ENCODE results near the gene MYG1.
A peak's percentile ranks its signal among the peaks of the same experiment; 100 is the strongest.
"Not testable (repeated sequence)": the region's sequence is repeated elsewhere in the genome, so short reads cannot be mapped to it uniquely, and the experiment has no call there.

Gene MYG1

GRCh38 chr12:53287741-53288216 lies 11.7 kb upstream of the MYG1 start:
- peak; percentile 81 for DNase-seq (ENCODE audit: low spot score)

DNA sequence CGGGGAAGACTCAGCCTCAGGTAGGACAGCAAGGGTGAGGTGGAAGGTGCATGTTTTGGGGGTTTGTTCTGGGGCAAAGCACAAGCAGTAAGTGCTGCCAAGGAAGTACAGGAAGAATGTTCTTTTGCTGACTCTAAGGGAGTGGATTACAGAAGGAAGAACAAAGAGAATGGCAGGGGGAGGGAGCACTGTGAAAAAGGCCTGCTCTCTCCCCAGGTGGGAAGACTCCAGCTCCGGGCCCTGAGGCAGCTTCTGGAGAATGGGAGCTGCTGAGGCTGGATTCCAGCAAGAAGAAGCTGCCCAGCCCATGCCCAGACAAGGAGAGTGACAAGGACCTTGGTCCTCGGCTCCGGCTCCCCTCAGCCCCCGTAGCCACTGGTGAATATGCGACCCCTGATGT lies 11.2 kb upstream of the MYG1 start:
- no peak for DNase-seq (ENCODE audit: low spot score)

DNA sequence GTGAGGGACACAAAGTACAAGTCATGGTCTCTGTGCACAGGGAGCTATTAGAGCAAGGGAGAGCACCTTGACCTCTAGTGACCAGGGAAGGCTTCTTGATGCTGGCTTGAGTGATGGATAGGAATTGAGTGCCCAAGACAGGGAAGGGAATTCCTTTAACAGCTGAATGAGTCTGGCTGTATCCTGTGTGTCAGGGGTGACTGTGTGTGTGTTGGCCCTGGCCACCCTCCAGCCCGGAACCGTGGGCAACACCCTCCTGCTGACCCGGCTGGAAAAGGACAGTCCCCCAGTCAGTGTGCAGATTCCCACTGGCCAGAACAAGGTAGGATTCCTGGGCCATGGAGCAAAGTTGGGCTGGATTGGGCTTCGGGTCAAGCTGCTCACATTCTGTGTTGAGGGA lies 9.6 kb upstream of the MYG1 start:
- no peak for DNase-seq (ENCODE audit: low spot score)

DNA sequence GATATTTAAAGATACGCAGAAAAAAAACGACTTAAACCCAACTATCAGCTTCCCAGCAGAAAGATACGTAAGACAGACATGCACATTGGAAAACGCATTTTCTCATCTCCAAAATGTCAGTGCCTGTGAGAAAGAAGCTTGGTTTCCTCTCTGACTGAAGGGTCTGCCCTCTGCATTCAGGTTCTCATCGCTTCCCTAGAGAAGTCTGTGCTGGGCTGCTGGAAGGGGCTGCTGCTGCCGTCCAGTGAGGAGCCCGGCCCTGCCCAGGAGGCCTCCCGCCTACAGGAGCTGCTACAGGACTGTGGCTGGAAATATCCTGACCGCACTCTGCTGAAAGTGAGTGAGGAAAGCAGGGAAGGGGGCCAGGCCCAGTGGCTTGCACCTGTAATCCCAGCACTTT lies 8.8 kb upstream of the MYG1 start:
- no peak for DNase-seq (ENCODE audit: low spot score)

GRCh38 chr12:53292426-53292825 lies 7.1 kb upstream of the MYG1 start:
- no peak for DNase-seq (ENCODE audit: low spot score)

GRCh38 chr12:53295070-53295890 lies 4.2 kb upstream of the MYG1 start, which contains the start of gene PFDN5:
PFDN5 (plus strand) TSS chr12:53295542; CDS start chr12:53295568, 26 bp downstream.
- DNase-seq (ENCODE audit: low spot score), result peak; percentile 90

- no peak for DNase-seq (ENCODE audit: low spot score)
These were observed 3.6 kb upstream of the MYG1 start for GRCh38 chr12:53295891-53296219.

GRCh38 chr12:53297106-53297505 lies 2.4 kb upstream of the MYG1 start:
- not testable (repeated sequence) for DNase-seq (ENCODE audit: low spot score)

DNA sequence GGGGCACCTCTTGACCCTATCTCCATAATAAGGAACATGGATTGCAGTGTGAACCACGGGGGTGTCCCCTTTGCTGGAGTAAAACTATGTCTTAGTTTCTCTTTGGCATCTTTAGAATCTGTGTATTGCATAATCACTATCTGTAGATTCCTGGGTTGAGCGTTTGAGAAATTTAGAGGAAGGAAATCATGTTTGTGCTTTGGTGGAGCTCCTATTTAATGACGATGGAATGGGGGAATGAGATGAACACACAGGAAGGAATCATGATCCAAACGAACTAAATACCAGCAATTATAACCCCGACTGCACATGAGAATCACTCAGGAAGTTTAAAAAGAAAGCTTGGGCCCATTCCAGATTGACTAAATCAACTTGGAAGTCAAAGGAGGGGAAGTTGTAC lies 1.3 kb upstream of the MYG1 start:
- no peak for DNase-seq (ENCODE audit: low spot score)

DNA sequence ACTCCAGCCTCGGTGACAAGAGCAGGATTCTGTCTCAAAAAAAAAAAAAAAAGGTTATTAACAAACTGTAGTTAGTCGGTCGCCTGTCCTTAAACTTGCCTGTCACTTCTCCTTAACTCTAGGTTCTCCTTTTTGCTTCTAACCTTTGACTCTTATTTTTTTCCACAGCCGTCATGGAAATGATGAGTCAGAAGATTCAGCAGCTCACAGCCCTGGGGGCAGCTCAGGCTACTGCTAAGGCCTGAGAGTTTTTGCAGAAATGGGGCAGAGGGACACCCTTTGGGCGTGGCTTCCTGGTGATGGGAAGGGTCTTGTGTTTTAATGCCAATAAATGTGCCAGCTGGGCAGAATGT lies 418 bp upstream of the MYG1 start:
- no peak for DNase-seq (ENCODE audit: low spot score)

DNA sequence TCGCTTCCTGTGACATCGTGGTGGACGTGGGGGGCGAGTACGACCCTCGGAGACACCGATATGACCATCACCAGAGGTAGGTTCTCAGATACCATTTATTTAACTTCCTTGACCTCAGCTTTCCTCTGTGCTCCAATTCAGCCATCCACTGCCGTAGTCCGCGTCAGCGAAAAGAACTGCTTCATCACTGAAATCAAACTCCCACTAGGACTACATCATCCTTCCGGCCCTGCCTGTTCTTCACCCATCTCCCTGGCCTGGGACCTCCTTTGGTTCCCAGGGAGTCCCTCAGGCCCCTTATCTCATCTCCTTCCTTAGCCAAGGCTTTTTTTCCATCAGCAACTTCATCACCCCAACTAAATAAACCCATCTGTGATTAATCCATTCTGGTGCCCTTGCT lies 692 bp downstream of the MYG1 start:
- DNase-seq (ENCODE audit: low spot score), result no peak

DNA sequence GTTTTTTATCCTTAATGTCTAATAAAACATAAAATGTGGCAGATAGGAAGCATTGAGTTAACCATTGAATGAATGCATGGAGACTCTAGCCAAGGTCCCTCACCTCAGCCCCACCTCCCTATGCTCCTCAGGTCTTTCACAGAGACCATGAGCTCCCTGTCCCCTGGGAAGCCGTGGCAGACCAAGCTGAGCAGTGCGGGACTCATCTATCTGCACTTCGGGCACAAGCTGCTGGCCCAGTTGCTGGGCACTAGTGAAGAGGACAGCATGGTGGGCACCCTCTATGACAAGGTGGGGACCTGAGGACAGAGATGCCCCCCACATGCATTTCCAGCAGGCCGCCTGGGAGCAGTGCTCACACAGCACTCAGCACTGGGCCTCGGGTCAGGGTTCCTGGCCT lies 3.4 kb downstream of the MYG1 start:
- DNase-seq (ENCODE audit: low spot score), result no peak

DNA sequence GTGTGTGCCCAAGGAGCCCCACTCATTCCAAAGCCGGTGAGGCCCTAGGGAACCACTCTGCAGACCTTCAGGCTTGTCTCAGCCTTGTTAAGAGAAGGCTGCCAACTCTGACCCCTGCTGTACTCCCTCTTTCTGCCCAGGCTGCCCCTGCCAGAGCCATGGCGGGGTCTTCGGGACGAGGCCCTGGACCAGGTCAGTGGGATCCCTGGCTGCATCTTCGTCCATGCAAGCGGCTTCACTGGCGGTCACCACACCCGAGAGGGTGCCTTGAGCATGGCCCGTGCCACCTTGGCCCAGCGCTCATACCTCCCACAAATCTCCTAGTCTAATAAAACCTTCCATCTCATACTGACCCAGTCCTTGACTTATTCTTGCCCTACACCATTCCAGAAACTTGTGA lies 7.3 kb downstream of the MYG1 start:
- no peak for DNase-seq (ENCODE audit: low spot score)

GRCh38 chr12:53308276-53308675 lies 8.8 kb downstream of the MYG1 start:
- no peak for DNase-seq (ENCODE audit: low spot score)

GRCh38 chr12:53313996-53314395 lies 14.5 kb downstream of the MYG1 start:
- DNase-seq (ENCODE audit: low spot score), result no peak

GRCh38 chr12:53320352-53321195 lies 21.1 kb downstream of the MYG1 start:
- DNase-seq (ENCODE audit: low spot score), result no peak

GRCh38 chr12:53324113-53324778 lies 24.8 kb downstream of the MYG1 start:
- no peak for DNase-seq (ENCODE audit: low spot score)

- DNase-seq (ENCODE audit: low spot score), result peak; percentile 90
These were observed 25.4 kb downstream of the MYG1 start for GRCh38 chr12:53324779-53325510.

DNA sequence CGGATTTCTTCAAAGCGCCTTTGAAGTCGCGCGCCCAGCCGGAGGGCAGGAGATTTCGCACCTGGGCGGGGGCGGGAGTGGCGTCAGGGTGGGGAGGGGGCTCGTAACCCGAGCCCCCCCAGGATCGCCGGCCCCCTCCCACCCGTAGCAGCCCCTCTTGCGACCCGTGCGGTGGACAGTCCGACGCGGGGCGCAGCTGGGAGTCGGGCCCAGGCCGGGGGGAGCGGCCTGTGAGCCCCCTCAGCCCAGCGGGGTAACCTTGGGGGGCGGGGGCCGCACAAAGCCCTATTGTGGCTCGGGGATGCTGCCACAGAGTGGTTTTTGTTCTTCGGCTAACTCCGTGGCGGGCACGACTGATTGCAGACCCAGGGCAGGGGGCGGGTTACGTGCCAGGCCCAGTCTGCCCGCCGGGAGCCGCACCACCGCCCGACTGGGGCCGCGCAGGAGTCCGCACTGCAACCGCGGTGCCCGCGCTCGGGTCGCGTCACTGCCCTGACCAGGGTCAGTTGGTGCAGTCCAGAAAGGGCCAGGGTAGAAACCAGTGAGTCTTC lies 26.1 kb downstream of the MYG1 start:
- DNase-seq (ENCODE audit: low spot score), result peak; percentile 77

GRCh38 chr12:53326460-53327185 lies 27.1 kb downstream of the MYG1 start:
- DNase-seq (ENCODE audit: low spot score), result no peak

DNA sequence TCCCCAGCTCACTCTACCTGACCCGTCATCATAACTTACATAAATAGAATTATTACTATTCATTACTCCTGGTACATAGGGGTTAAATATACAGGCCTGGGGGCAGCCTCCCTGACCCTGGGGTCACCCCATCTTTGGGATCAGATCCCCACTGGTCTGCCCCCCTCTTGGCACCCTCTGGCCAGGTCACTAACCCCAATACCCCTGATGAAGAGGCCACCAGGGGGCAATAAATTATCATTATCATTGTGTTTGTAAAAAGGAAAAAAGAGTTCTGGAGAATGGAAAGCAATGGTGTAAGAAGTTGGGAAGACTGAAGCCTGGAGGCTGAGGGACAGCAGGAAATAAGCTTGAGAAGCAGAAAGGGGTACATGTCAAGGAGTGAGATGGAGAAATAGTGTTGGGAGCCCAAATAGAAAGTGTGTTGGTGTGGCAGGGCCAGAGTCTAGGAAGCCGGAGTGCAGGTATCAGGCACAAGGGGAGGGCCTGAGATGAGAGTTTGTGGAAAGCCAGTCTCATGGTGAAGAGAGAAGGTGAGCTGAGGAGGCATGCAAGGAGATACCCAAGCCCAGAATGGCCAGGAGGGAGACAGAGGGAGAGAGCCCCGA lies 28.0 kb downstream of the MYG1 start:
- DNase-seq (ENCODE audit: low spot score), result no peak

Measured in iPS-NIHi11 (cell line).